Lower leg skin (tissue), 3 donors: ENCODE data around the gene ZFP36L1.

Experiments used
- CTCF ChIP-seq, 3 donors: fragments of 450-650 bp; IDR thresholded peaks; one replicate each; pipeline ENCODE4 v1.5.1; 2016; ENCODE audit warnings: antibody characterized with exemption in 3 of 3, mild to moderate bottlenecking in 3 of 3, moderate library complexity in 2 of 3
- POLR2A ChIP-seq, 2 donors: fragments of 450-650 bp; IDR thresholded peaks; one replicate each; pipeline ENCODE4 v1.6.1; 2016 to 2017; ENCODE audit warnings: antibody characterized with exemption in 2 of 2, mild to moderate bottlenecking in 1 of 2, moderate library complexity in 1 of 2

- TF ChIP-seq POLR2A (IDR thresholded peaks at IDR 0.05), result no peak
- no peak for TF ChIP-seq CTCF (IDR thresholded peaks at IDR 0.05)
Observed at GRCh38 chr14:68788275-68788995, 4.4 kb downstream of the ZFP36L1 start.
